Activated CD4-positive, alpha-beta T cell treated with anti-CD3 and anti-CD28 coated beads, Interleukin-2, amount 10 ng/mL, durations not matched to agents 7 days and 5 days (primary cell): Measurements from ENCODE around the gene EIF3C. TPM values are rescaled to one million over a fixed set of nuclear protein-coding genes. Genes with fewer than 3 reads are reported as not detected.
"Not testable (repeated sequence)": the region's sequence is repeated elsewhere in the genome, so short reads cannot be mapped to it uniquely, and the experiment has no call there.

ENCODE experiments used
- CTCF ChIA-PET: fragments of 350-600 bp; sonication (Branson Sonifier 250); formaldehyde crosslinking; loops from one replicate; lab custom pipeline; 2021; ENCODE audit warnings: antibody characterized with exemption; lab: Charles Lee
- POLR2A ChIA-PET: fragments of 350-600 bp; sonication (Branson Sonifier 250); formaldehyde crosslinking; loops from one replicate; lab custom pipeline; 2021; ENCODE audit warnings: antibody characterized with exemption; lab: Charles Lee
- DNase-seq: peaks from one replicate; pipeline ENCODE4 v3.0.0-alpha.2; 2020
- H3K27ac Mint-ChIP-seq: one replicate; pipeline ENCODE4 v1.8.0; 2021; ENCODE audit warnings: mild to moderate bottlenecking, moderate library complexity, mixed read lengths
- H3K27me3 Mint-ChIP-seq: one replicate; pipeline ENCODE4 v1.8.0; 2021; ENCODE audit warnings: mixed read lengths
- H3K36me3 Mint-ChIP-seq: one replicate; pipeline ENCODE4 v1.8.0; 2021; ENCODE audit warnings: low read depth, mixed read lengths
- H3K4me1 Mint-ChIP-seq: one replicate; pipeline ENCODE4 v1.8.0; 2021; ENCODE audit warnings: mixed read lengths
- H3K4me3 Mint-ChIP-seq: one replicate; pipeline ENCODE4 v1.8.0; 2021; ENCODE audit warnings: mild to moderate bottlenecking, moderate library complexity, mixed read lengths
- H3K9me3 Mint-ChIP-seq: one replicate; pipeline ENCODE4 v1.8.0; 2021; ENCODE audit warnings: mixed read lengths
- total RNA-seq, 2 experiments: library from RNA; stranded (reverse); gene quantifications; one replicate each; pipeline ENCODE4 v1.2.3, GENCODE V29; 2021

EIF3C gene
- total RNA-seq, 2 experiments from 2014 or later = 430 to 457 TPM

DNA sequence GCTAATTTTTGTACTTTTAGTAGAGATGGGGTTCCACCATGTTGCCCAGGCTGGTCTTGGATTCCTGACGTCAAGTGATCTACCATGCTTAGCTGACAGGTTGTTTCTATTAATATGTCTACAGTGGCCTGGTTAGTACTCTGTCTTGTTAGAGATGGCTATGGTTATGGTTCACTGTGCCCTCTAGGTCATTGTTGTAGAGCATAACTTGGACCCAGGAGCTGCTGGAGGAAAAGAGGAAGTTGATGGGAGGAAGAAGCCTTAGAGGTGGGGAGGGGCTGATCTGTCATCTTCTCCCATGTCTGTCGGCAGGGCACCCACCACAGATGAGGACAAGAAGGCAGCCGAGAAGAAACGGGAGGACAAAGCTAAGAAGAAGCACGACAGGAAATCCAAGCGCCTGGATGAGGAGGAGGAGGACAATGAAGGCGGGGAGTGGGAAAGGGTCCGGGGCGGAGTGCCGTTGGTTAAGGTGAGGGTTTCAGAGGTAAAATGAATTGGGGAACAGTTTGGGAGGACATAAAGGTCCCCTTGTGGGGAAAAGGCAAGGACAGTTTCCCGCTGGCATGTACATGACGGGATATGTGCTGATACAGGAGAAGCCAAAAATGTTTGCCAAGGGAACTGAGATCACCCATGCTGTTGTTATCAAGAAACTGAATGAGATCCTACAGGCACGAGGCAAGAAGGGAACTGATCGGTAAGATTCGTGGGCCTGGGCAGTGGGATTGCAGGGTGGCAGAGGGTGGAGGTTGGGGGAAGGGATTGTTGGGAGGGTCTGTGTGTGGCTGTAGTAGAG lies 11.8 kb downstream of the EIF3C start:
- H3K4me1 Mint-ChIP-seq, H3K27me3 Mint-ChIP-seq, H3K4me3 Mint-ChIP-seq, H3K9me3 Mint-ChIP-seq, H3K27ac Mint-ChIP-seq, CTCF ChIA-PET, POLR2A ChIA-PET, H3K36me3 Mint-ChIP-seq, DNase-seq: not testable (repeated sequence)

DNA sequence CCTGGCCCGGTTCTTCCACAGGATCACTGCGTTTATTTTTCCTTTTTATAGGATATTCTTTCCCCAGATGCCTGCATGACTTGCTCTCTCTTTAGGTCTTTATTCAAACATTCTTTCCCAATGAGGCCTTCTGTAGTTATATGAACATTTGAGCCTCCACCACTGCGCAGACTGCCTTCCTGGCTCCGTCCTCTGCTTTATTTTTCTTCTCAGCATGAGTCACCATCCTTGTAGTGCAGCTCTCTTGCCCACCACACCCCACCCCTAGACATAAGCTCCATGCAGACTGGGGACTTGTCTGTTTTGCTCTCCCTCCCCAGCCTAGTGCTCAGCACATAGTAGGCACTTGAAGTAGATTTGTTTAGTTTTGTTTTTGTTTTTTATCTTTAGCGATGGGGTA lies 20.0 kb downstream of the EIF3C start:
- H3K27me3 Mint-ChIP-seq, CTCF ChIA-PET, H3K9me3 Mint-ChIP-seq, POLR2A ChIA-PET, H3K36me3 Mint-ChIP-seq, H3K27ac Mint-ChIP-seq, H3K4me1 Mint-ChIP-seq, DNase-seq, H3K4me3 Mint-ChIP-seq: not testable (repeated sequence)

GRCh38 chr16:28732455-28733124 lies 21.3 kb downstream of the EIF3C start:
- CTCF ChIA-PET, H3K27ac Mint-ChIP-seq, POLR2A ChIA-PET, H3K9me3 Mint-ChIP-seq, DNase-seq, H3K4me3 Mint-ChIP-seq, H3K27me3 Mint-ChIP-seq, H3K4me1 Mint-ChIP-seq, H3K36me3 Mint-ChIP-seq: not testable (repeated sequence)

DNA sequence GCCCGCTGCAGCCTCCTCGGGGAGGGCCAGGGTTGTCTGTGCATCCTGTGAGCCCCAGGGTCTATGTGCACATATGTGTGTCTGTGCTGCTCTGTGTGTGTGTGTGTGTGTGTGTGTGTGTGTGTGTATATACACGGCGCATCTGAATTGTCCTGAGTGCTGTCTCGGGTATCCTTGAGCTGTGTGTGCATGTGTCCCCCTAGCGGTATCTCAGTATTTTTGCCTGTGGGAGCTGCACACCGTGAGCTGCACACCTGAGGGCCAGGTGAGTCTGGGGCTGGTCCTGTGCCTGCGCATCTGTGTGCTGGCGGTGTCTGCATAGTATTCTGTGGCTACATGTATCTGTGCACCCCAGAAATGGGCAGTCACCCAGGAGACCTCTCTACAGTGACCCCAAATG lies 28.5 kb downstream of the EIF3C start:
- CTCF ChIA-PET = not testable (repeated sequence)

DNA sequence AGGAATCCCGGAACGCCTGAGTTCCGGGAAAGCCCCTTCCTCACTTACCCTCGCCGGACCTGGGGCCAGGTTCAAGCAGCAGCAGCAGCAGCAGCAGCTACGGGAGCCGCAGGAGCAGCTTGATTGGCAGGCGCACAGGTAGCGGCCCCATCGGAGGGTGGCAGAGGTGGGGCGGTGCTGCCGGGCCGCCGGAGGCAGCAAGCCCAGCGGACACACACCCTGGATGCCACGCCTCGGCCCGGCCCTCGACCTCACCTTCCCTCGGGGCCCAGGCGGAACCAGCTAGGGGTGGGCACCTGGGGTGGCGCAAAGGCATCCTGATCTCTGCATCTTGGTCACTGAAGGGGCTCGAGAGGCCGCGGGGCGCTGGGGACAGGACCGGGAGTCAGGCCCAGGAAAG lies 29.4 kb downstream of the EIF3C start:
- H3K27me3 Mint-ChIP-seq, H3K4me1 Mint-ChIP-seq, POLR2A ChIA-PET, H3K36me3 Mint-ChIP-seq, H3K4me3 Mint-ChIP-seq, H3K27ac Mint-ChIP-seq, DNase-seq, H3K9me3 Mint-ChIP-seq, CTCF ChIA-PET: not testable (repeated sequence)

More for the DNA sequence above, 28.5 kb downstream of the EIF3C start:
- H3K27me3 Mint-ChIP-seq, H3K36me3 Mint-ChIP-seq, POLR2A ChIA-PET, H3K4me3 Mint-ChIP-seq, H3K4me1 Mint-ChIP-seq, H3K27ac Mint-ChIP-seq, DNase-seq, H3K9me3 Mint-ChIP-seq: not testable (repeated sequence)

DNA sequence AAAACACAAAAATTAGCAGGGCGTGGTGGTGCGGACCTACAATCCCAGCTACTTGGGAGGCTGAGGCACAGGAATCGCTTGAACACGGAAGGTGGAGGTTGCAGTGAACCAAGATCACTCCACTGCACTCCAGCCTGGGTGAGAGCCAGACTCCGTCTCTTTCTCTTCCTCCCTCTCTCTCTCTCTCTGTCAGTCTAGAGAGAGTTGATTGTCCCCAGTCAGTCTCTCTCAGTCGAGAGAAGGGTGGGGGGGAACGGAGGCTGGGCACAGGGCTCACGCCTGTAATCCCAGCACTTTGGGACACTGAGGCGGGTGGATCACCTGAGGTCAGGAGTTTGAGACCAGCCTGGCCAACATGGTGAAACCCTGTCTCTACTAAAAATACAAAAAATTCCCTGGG lies 30.0 kb downstream of the EIF3C start:
- H3K27ac Mint-ChIP-seq, CTCF ChIA-PET, DNase-seq, H3K27me3 Mint-ChIP-seq, H3K9me3 Mint-ChIP-seq, H3K4me3 Mint-ChIP-seq, H3K4me1 Mint-ChIP-seq, POLR2A ChIA-PET, H3K36me3 Mint-ChIP-seq: not testable (repeated sequence)

DNA sequence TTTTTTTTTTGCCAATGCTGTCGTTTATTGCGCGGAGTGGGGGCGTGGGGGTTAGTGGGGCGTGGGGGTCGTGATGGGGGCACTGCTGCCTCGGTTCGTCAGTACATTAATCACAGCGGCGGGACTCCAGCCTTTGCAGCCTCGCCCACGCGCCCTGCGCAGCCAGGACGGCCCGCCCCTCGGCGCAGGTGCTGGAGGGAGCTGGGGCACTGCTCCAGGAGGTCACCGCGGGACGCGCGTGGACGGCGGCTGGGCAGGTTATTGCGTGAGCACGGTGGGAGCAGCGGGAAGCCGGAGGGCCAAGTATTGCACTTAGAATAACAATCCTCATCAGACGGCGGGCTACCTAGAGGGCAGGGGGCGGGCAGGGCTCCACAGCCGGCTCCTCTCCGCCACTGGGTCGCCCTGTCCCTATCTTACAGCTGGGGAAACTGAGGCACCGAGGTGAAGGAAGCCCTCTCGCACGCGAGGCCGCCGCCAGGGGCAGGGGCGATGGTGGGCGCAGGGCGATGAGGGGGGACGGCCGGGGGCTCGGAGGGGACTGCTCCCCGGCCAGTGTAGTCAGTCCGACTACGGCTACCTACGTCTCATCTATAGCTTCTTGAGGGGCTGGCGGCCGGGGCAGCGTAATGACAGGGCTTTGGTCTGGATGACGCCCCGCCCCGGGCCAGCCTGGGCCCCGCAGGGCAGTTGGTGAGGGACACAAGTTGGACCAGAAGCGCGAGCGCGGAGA lies 35.5 kb downstream of the EIF3C start:
- H3K27me3 Mint-ChIP-seq, H3K27ac Mint-ChIP-seq, POLR2A ChIA-PET, H3K4me1 Mint-ChIP-seq, H3K9me3 Mint-ChIP-seq, CTCF ChIA-PET, H3K4me3 Mint-ChIP-seq, DNase-seq, H3K36me3 Mint-ChIP-seq: not testable (repeated sequence)

DNA sequence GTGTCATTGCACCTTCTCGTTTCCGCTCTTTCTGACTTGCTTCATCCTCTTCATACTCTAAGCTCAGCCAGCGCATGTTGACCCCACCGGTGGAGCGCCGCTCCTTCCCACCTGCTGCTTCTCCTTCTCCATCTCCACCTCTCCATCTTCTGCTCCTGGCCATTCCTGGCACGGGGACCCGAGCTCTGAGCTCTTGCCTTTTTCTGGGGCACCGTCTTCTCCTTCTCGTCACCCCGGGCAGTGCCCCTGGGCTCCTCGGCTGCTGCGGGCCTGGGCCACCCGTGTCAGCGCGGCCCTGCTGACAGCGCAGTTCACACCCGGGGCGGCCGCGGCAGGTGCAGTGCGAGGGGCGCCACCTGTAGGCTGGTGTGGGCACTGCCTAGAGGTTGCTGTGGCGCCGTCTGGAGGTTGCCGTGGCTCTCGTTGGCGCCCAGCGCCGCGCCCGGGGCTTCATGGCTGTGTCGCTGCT lies 38.8 kb downstream of the EIF3C start:
- peak overlapping the region; percentile 57 for H3K27ac Mint-ChIP-seq
- H3K36me3 Mint-ChIP-seq, H3K27me3 Mint-ChIP-seq, CTCF ChIA-PET, H3K9me3 Mint-ChIP-seq, POLR2A ChIA-PET, H3K4me1 Mint-ChIP-seq, H3K4me3 Mint-ChIP-seq: not testable (repeated sequence)
- DNase-seq = peak; percentile 29

DNA sequence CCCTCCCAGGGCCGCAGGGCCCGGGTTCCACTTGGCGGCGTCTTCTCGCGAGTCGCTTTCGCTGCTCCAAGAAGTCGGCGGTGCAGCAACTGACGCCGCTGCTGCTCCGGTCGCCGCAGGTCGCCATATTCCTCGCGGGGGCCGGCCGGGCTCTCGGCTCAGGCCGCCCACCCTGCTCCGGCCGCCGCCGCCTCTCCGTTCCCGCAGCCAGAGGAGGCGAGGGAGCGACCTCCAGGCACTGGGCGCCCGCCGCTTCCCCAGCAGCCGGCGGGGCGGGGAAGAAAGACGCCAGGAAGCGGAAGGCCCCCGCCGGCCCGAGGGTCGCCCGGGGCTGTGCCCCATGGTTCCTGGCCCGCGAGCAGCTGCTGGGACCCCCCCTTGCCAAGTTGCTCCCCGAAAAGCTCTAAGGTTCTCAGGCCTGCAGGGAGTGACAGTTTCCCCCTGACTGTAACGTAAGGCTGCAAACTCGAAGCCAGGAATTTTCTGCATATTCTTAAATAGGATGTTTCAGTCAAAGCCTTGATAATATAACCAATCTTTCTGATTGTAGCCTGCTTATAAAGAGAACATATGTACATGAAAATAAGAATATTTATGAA lies 39.3 kb downstream of the EIF3C start:
- H3K4me1 Mint-ChIP-seq, H3K27me3 Mint-ChIP-seq, POLR2A ChIA-PET, DNase-seq, H3K4me3 Mint-ChIP-seq, H3K9me3 Mint-ChIP-seq, H3K27ac Mint-ChIP-seq, H3K36me3 Mint-ChIP-seq, CTCF ChIA-PET: not testable (repeated sequence)

- CTCF ChIA-PET, H3K27me3 Mint-ChIP-seq, H3K9me3 Mint-ChIP-seq, H3K4me3 Mint-ChIP-seq, POLR2A ChIA-PET, H3K27ac Mint-ChIP-seq, H3K36me3 Mint-ChIP-seq, H3K4me1 Mint-ChIP-seq, DNase-seq: not testable (repeated sequence)
Measured at GRCh38 chr16:28751487-28751886, 40.2 kb downstream of the EIF3C start, which contains the start of gene NPIPB9. Gene NPIPB9, plus strand, starts transcription at chr16:28751787.

DNA sequence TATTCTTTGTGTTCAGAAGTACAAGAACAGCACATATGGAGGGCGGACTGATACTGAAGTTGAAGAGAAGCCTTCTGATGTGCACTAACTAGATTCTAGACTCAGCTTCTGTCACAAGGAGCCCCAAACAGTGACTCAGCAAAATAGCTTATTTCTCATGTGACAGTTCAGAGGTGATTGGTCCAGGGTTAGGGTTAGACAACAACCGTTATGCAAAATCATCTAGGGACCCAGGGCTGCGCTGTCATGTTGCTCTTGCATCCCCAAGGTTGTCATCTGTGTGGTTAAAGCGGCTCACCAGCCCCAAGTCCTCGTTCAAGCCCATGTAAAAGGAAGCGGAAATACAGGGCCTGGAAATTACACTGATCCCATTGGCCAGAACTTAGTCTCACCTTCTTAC lies 70.4 kb downstream of the EIF3C start:
- CTCF ChIA-PET, H3K4me3 Mint-ChIP-seq, H3K4me1 Mint-ChIP-seq, POLR2A ChIA-PET, H3K9me3 Mint-ChIP-seq, DNase-seq, H3K27me3 Mint-ChIP-seq, H3K27ac Mint-ChIP-seq, H3K36me3 Mint-ChIP-seq: not testable (repeated sequence)

DNA sequence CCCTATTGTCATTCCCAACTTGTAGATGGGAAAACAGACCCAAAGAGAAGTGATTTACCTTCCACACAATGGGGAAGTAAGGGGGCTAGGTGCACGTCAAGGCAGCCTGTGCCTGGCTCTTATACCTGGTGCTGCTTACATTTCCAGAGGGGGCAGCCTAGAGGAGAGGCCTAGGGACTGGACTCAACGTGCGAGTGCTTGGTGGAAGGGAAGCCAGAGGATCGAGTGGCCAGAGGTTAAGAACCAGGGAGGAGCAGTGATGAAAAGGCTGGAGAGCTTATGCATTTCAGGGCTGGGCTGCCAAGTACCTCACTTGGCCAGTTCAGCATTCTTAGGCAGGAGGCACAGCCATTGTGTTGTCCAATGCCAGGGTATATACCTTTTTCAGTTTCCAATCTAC lies 71.1 kb downstream of the EIF3C start:
- H3K4me1 Mint-ChIP-seq, H3K9me3 Mint-ChIP-seq, DNase-seq, CTCF ChIA-PET, H3K27ac Mint-ChIP-seq, H3K36me3 Mint-ChIP-seq, POLR2A ChIA-PET, H3K4me3 Mint-ChIP-seq, H3K27me3 Mint-ChIP-seq: not testable (repeated sequence)
